Left cardiac atrium (tissue), 4 donors: ENCODE measurements around the gene ERAL1. TPM values are rescaled to one million over a fixed set of nuclear protein-coding genes. Genes with fewer than 3 reads are reported as not detected.
"Not testable (repeated sequence)": the region's sequence is repeated elsewhere in the genome, so short reads cannot be mapped to it uniquely, and the experiment has no call there.

Experiments used
- ATAC-seq, 2 donors: fragments of 200-7000 bp; cut with Tn5 transposase; one replicate each; pipeline ENCODE4 v1.9.1; 2020; ENCODE audit warnings: mild to moderate bottlenecking in 2 of 2, moderate library complexity in 2 of 2
- DNase-seq: peaks from one replicate; pipeline ENCODE4 v3.0.0-alpha.2; 2020
- intact Hi-C, 2 donors: fragments of 100-400 bp; cut with DNase I; formaldehyde crosslinking; loops; one replicate each; pipeline versions ENCODE4 v1.14.1 to v1.15.1; 2022 to 2023
- total RNA-seq, 2 donors: library from RNA; stranded (reverse); fragmentation: NEBNext Ultra II Directional; extraction: Animal tissue kit (Norgen Biotek cat#: 25700); gene quantifications; one replicate each; pipeline ENCODE4 v1.2.1, GENCODE V29; 2021
- donor health status: DM: no; HTN: yes; CAD: no.
- donor health status: DM: no; HTN: yes; CAD: no; lungs with severe emphysema.
- donor health status: DM: yes; HTN: yes; CAD: no.
- donor health status: Dilated cardiomyopathy.

ERAL1 gene
- total RNA-seq, 2 donors from 2014 or later = 29.0 to 30.2 TPM

DNA sequence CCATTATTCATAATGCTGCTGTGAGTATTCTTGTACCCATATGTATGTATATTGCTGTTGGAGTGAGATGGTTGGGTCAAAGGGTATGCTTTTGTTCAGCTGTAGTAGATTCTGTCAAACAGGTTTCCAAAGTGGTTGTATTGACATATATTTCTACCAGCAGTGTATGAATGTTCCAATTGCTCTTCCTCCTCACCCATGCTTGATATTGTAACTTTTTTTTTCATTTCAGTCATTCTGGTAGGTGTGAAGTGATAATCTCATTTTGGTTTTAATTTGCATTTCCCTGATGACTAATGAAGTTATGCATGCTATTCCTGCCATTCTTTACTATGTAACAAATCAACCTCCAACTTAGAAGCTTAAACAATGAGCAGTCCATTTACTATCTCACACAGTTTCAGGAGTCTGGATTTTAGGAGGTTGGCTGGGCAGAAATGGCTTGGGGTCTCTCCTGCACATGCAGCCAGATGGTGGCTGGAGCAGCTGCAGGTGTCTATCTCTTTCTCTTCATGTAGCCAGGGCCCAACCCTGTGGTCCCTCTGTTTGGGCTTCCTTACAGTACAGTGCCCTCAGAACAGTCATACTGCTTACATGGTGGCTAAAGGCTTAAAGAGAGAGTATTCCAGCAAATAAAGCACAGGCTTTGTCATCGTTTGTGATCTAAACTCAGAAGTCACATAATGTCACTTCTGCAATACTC is 21.2 kb downstream of the ERAL1 start:
- ATAC-seq (no peak), DNase-seq (no peak)
- intact Hi-C loops = no loop called here

DNA sequence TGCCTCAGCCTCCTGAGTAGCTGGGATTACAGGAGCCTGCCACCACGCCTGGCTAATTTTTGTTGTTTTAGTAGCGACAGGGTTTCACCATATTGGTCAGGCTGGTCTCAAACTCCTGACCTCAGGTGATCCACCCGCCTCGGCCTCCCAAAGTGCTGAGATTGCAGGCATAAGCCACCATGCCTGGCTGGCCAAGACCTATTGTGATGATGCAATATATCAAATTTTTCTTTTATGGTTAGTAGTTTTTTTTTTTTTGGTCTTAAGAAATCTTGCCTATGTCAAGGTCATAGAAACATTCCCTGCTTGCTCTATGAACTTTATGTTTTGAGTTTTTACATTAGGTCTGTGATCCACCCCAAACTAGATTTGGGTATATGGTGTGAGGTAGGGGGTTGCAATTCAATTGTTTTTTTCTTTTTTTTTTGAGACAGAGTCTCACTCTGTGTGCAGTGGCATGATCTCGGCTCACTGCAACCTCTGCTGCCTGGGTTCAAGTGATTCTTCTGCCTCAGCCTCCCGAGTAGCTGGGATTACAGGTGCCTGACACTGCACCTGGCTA is 22.4 kb downstream of the ERAL1 start:
- DNase-seq, ATAC-seq, intact Hi-C loops: not testable (repeated sequence)

DNA sequence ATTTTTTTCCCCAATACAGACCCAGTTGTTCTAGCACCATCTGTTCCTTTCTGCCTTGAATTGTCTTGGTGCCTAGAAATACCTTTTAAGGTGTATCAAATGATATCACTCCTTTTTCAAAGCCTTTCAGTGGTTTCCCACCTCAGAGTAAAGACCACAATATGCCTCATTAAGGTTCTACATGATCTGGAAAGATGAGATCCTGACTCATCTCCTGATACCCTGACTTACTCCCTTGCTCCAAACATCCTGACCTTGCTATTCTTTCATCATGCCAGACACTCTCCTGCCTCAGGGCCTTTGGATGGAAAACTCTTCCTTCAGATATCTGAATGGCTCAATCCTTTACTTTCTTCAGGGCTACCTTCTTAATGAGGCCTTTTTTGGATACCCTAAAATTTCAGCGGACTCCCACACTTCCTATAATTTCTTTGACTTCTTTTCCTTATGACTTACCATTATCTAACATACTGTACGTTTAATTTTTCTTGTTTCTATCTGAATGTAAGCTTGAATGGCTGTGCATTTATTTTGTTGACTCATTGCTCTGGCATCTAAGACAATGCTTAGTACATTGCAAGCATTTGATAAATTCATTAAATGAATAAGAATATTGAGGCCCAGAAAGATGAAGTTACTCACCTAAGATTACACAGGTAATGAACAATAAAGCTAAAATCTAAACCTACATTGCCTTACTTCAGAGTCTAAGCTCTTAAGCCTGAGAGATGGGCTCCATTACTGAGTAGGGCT is 23.5 kb downstream of the ERAL1 start:
- no peak for DNase-seq
- ATAC-seq = no peak
- intact Hi-C loops = no loop called here

DNA sequence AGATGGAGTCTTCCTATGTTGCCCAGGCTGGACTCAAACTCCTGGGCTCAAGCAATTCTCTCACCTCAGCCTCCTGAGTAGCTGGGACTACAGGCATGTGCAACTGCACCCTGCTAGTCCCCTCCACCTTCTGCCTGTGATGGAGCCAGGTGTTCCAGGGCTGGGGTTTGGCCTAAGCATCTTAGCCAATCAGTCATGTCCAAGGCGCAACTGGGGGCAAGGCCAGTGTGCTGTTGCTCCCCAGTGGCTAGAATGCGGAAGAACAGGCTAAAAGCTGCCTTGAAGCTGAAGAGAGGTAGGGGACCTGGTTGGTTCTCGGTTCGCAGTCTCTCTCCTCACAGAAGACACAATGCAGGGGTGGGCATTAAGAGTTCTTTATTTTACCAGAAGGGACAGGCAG is 24.2 kb downstream of the ERAL1 start:
- no peak for DNase-seq
- intact Hi-C loops = no loop called here
- ATAC-seq = no peak

GRCh38 chr17:28879886-28880571 is 25.2 kb downstream of the ERAL1 start:
- ATAC-seq (no peak), DNase-seq (no peak)
- intact Hi-C loops = no loop called here

DNA sequence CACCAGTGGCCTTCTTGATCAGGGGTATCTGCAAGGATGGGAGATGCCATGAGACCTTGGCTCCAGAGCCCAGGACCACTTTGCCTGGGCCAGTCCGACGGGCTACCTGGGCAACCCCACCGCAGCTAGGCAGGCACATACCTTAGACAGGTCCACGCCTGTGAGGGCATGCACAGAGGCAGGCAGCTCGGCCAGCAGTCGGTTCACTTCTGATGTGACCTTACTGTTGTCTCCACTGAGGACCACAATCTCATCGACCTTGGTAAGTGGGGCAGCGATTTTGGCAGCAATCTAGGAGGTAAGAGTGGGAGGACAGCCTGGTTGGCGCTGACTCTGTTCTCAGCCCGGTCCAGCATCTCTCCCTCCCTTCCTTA is 25.7 kb downstream of the ERAL1 start:
- ATAC-seq = no peak
- intact Hi-C loops = no loop called here
- DNase-seq = no peak

- ATAC-seq = no peak
- no peak for DNase-seq
- intact Hi-C loops = no loop called here
These were observed 26.8 kb downstream of the ERAL1 start for GRCh38 chr17:28881533-28882056.

DNA sequence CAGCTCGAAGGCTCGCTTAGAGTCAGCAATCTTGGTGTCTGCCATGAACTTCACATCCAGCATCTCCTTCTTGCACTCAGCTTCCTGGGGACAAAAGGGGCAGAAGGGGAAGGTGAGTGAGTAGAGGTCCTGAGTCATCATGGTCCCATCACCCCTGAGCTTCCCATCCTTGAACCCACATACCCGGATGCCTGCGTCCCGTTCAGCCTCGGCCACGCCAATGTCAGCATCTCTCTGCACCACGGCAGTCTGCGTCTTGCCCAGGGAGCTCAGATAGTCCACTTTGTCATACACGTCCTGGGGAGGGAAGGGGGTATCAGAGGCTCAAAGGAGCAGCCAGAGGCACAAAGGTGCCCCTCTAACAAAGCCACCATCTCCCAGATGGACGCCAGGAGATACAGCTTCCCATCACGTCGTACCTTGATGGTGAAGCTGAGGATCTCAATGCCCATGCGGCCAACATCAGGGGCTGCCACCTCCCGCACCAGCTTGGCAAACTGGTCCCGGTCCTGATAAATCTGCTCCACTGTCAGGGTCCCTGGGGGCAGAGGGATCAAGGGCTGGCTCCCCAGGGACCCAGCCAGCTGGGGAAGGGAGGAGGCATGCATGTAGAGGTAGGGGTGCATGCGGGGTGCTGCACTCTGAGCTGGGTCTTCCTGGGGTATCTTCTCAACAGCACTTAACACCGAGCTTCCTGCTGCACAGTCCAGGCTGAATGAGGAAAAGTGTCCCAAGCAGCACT is 27.5 kb downstream of the ERAL1 start:
- intact Hi-C loops = no loop called here

DNA sequence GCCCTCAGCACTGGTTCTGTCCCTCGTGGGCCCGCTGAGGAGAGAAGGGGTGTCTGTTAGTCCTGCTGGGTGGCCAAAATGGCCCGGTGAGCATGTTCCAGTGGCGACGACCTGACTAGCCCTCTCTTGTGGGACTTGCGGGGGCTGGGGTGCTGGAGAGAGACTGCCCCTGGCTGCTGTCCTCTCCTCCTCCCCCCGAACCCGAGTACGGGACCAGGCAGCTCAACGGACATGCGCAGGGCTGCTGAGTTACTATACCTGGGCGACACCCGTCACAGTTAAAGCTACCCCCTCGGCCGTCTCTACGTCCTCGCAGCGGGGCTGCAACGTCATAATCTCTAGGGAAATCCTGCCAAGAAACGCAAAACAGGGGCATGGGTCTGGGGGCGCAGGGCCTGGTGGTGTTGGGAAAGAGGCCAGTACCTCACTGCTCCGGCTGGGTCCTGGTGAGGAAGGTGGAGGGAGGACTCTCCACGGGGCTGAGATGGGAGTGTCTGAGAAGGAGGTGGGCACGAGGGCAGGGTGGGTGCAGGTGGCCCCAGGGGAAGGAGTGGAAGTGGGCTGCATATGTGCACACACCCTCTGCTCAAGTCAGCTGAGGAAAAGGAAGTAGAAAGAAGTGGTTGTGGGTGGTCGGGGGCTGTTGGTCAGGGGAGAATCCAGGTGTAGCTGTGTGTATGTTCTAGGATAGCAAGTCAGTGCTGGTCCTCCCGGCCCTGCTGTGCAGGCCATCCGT is 29.3 kb downstream of the ERAL1 start:
- ATAC-seq = no peak
- no peak for DNase-seq
- intact Hi-C loops = no loop called here

More for the DNA sequence above, 27.5 kb downstream of the ERAL1 start:
- ATAC-seq = no peak
- DNase-seq = no peak

GRCh38 chr17:28885363-28885762 is 30.5 kb downstream of the ERAL1 start:
- no peak for DNase-seq
- intact Hi-C loops = no loop called here
- peak in 1 of 2 donors; percentile 24 for ATAC-seq

GRCh38 chr17:28885951-28886350 is 31.1 kb downstream of the ERAL1 start:
- DNase-seq = no peak

GRCh38 chr17:28887871-28888471 is 33.2 kb downstream of the ERAL1 start:
- ATAC-seq = no peak
- intact Hi-C loops = no loop called here

More at GRCh38 chr17:28885951-28886350, 31.1 kb downstream of the ERAL1 start:
- intact Hi-C loops = no loop called here
- no peak for ATAC-seq

GRCh38 chr17:28888832-28889231 is 34.0 kb downstream of the ERAL1 start:
- no peak for DNase-seq
- intact Hi-C loops = no loop called here
- ATAC-seq = no peak

More at GRCh38 chr17:28887871-28888471, 33.2 kb downstream of the ERAL1 start:
- DNase-seq = no peak

- DNase-seq (no peak), ATAC-seq (no peak)
- intact Hi-C loops = no loop called here
These were observed 35.2 kb downstream of the ERAL1 start for GRCh38 chr17:28889996-28890395.

GRCh38 chr17:28891201-28891600 is 36.4 kb downstream of the ERAL1 start:
- intact Hi-C loops = no loop called here
- no peak for DNase-seq
- no peak for ATAC-seq

GRCh38 chr17:28892024-28892423 is 37.2 kb downstream of the ERAL1 start:
- DNase-seq (no peak), ATAC-seq (no peak)
- intact Hi-C loops = no loop called here

GRCh38 chr17:28893248-28894183 is 38.7 kb downstream of the ERAL1 start:
- intact Hi-C loops, ATAC-seq, DNase-seq: not testable (repeated sequence)
